HepG2 (cell line): ENCODE results near the gene RASL12. TPM values are rescaled to one million over a fixed set of nuclear protein-coding genes. Genes with fewer than 3 reads are reported as not detected.

Source experiments
- ATAC-seq: fragments of 200-7000 bp; cut with Tn5 transposase; 3 replicates; pipeline ENCODE4 v1.9.1; 2020; ENCODE audit warnings: mild to moderate bottlenecking, moderate library complexity
- BruUV-seq: library from RNA; stranded (reverse); fragments of 400-500 nt; replicated peaks from 2 replicates; lab custom pipeline; 2021; lab: Mats Ljungman, UMichigan
- CTCF ChIA-PET: fragments of 300-600 bp; formaldehyde crosslinking; extraction: SDS; loops from one replicate; lab custom pipeline; 2021; ENCODE audit warnings: low total read pairs, inconsistent platforms, low intra/inter-chr PET ratio; lab: Yijun Ruan, JAX
- POLR2A ChIA-PET: fragments of 350-600 bp; sonication (Branson Sonifier 250); formaldehyde crosslinking; loops from one replicate; lab custom pipeline; 2020; ENCODE audit warnings: antibody characterized with exemption, inconsistent platforms; lab: Yijun Ruan, JAX
- DNase-seq: peaks from one replicate; pipeline ENCODE4 v3.0.0-alpha.2; 2015; ENCODE audit warnings: low spot score
- FAIRE-seq: peaks from 3 replicates; lab custom pipeline; 2011; peaks lifted over from hg19 to GRCh38; lab: Jason Lieb, UNC
- H2AFZ ChIP-seq: one replicate; pipeline ENCODE4 v1.6.1; 2011; ENCODE audit warnings: low read length, inconsistent platforms
- H3K27ac ChIP-seq: fragments of 300-600 bp; 3 replicates; pipeline ENCODE4 v1.8.0; 2011; ENCODE audit warnings: mixed run types, mild to moderate bottlenecking, mixed read lengths, low read length, inconsistent platforms; ENCODE audit not compliant: insufficient read depth; ENCODE audit errors: extremely low read length
- H3K27me3 ChIP-seq, 2 experiments: fragments of 200-600 bp in 1 of 2; 2 replicates in 1 of 2; 3 replicates in 1 of 2; pipeline versions ENCODE4 v1.6.0 to v1.8.0; 2011; ENCODE audit warnings: low read length in 2 of 2, mild to moderate bottlenecking in 2 of 2, moderate library complexity in 2 of 2, inconsistent platforms in 1 of 2; ENCODE audit not compliant: insufficient read depth in 2 of 2, control insufficient read depth in 1 of 2
- H3K36me3 ChIP-seq, 2 experiments: fragments of 200-600 bp in 1 of 2; replicated peaks in 1 of 2; 2 replicates in 1 of 2; 3 replicates in 1 of 2; pipeline versions ENCODE4 v1.5.1 to v1.8.0; 2011; ENCODE audit warnings: low read length in 2 of 2, inconsistent platforms in 1 of 2; ENCODE audit not compliant: insufficient read depth in 2 of 2, control insufficient read depth in 1 of 2
- H3K4me1 ChIP-seq: 2 replicates; pipeline ENCODE4 v1.5.1; 2012; ENCODE audit warnings: low read length, inconsistent platforms; ENCODE audit not compliant: insufficient read depth
- H3K4me2 ChIP-seq: 2 replicates; pipeline ENCODE4 v1.6.0; 2011; ENCODE audit warnings: low read depth, low read length, inconsistent platforms
- H3K4me3 ChIP-seq, 3 experiments: fragments of 200-600 bp in 1 of 3; sonication (generic), shearing (Covaris generic) in 1 of 3; replicated peaks in 1 of 3; 2 replicates each; pipeline ENCODE4 v1.5.1; 2011 to 2016; ENCODE audit warnings: low read length in 3 of 3, inconsistent platforms in 2 of 3, low read depth in 2 of 3, mild to moderate bottlenecking in 2 of 3, control low read depth in 1 of 3, mixed read lengths in 1 of 3; ENCODE audit not compliant: insufficient read depth in 1 of 3
- H3K79me2 ChIP-seq: one replicate; pipeline ENCODE4 v1.6.1; 2011; ENCODE audit warnings: low read length, inconsistent platforms; ENCODE audit not compliant: insufficient read depth
- H3K9ac ChIP-seq: 2 replicates; pipeline ENCODE4 v1.6.0; 2011; ENCODE audit warnings: mild to moderate bottlenecking, low read depth, low read length, inconsistent platforms; ENCODE audit not compliant: insufficient read depth
- H3K9me3 ChIP-seq: 2 replicates; pipeline ENCODE4 v1.5.1; 2012; ENCODE audit warnings: mild to moderate bottlenecking, low read length
- H4K20me1 ChIP-seq: 2 replicates; pipeline ENCODE4 v1.6.0; 2011; ENCODE audit warnings: inconsistent platforms, mild to moderate bottlenecking, low read length, moderate library complexity; ENCODE audit not compliant: insufficient read depth
- DDIT3 ChIP-seq: sonication (generic); formaldehyde crosslinking; IDR thresholded peaks from 2 replicates; pipeline ENCODE4 v1.4.0; 2020; ENCODE audit warnings: mild to moderate bottlenecking, missing genetic modification reagents
- HMG20B ChIP-seq: conservative IDR thresholded peaks from 2 replicates; pipeline ENCODE4 v1.6.1; 2016; ENCODE audit warnings: missing genetic modification reagents, missing compliant biosample characterization
- KLF6 ChIP-seq: IDR thresholded peaks from 2 replicates; pipeline ENCODE4 v1.8.0; 2016; ENCODE audit warnings: missing biosample characterization, missing genetic modification reagents
- NAIF1 ChIP-seq: sonication (generic); formaldehyde crosslinking; IDR thresholded peaks from 2 replicates; pipeline ENCODE4 v1.5.0; 2020; ENCODE audit warnings: mild to moderate bottlenecking, missing genetic modification reagents, borderline replicate concordance
- RCOR2 ChIP-seq: IDR thresholded peaks from 2 replicates; pipeline ENCODE4 v1.6.1; 2016; ENCODE audit warnings: missing biosample characterization, missing genetic modification reagents
- SMAD3 ChIP-seq: sonication (generic); formaldehyde crosslinking; IDR thresholded peaks from 2 replicates; pipeline ENCODE4 v1.4.0; 2020; ENCODE audit warnings: missing genetic modification reagents
- SMARCC2 ChIP-seq: fragments of 450-650 bp; IDR thresholded peaks from 2 replicates; pipeline ENCODE4 v1.6.1; 2017; ENCODE audit warnings: antibody characterized with exemption, mild to moderate bottlenecking
- SUZ12 ChIP-seq: fragments of 150-350 bp; IDR thresholded peaks from 2 replicates; pipeline ENCODE4 v1.6.1; 2014; ENCODE audit warnings: low read depth, low read length
- ZBTB37 ChIP-seq: sonication (generic); formaldehyde crosslinking; IDR thresholded peaks from 2 replicates; pipeline ENCODE4 v1.4.0; 2020; ENCODE audit warnings: mild to moderate bottlenecking, missing genetic modification reagents
- ZBTB4 ChIP-seq: sonication (generic); formaldehyde crosslinking; IDR thresholded peaks from 2 replicates; pipeline ENCODE4 v1.4.0; 2020; ENCODE audit warnings: missing genetic modification reagents, mild to moderate bottlenecking, borderline replicate concordance
- ZC3H13 ChIP-seq: sonication (generic); formaldehyde crosslinking; IDR thresholded peaks from 2 replicates; pipeline ENCODE4 v1.8.1; 2023; ENCODE audit warnings: mild to moderate bottlenecking, missing genetic modification reagents, moderate library complexity
- ZNF30 ChIP-seq: sonication (generic); formaldehyde crosslinking; IDR thresholded peaks from 2 replicates; pipeline ENCODE4 v1.5.0; 2020; ENCODE audit warnings: mild to moderate bottlenecking, missing genetic modification reagents
- ZNF543 ChIP-seq: sonication (generic); formaldehyde crosslinking; IDR thresholded peaks from 2 replicates; pipeline ENCODE4 v1.4.0; 2020; ENCODE audit warnings: mild to moderate bottlenecking, missing genetic modification reagents
- ZNF577 ChIP-seq: sonication (generic); formaldehyde crosslinking; IDR thresholded peaks from 2 replicates; pipeline ENCODE4 v1.4.0; 2020; ENCODE audit warnings: mild to moderate bottlenecking, low read depth, missing genetic modification reagents, borderline replicate concordance
- ZNF777 ChIP-seq: sonication (generic); formaldehyde crosslinking; IDR thresholded peaks from 2 replicates; pipeline ENCODE4 v1.4.0; 2020; ENCODE audit warnings: missing genetic modification reagents
- ZNF879 ChIP-seq: sonication (generic); formaldehyde crosslinking; IDR thresholded peaks from 2 replicates; pipeline ENCODE4 v1.8.1; 2023; ENCODE audit warnings: missing genetic modification reagents
- WGBS: methylation state at CpG from one replicate; pipeline ENCODE4 v1.1.6; 2017; ENCODE audit warnings: low lambda C conversion rate; 5-methylcytosine and 5-hydroxymethylcytosine counted together
- in situ Hi-C: cut with HindIII; loops from 2 replicates; pipeline ENCODE4 v1.10.0; 2017; ENCODE audit warnings: low pct_unique_long_range_greater_than_20kb; ENCODE audit not compliant: extremely low pct_ligation_motif_present
- intact Hi-C: fragments of 100-400 bp; cut with micrococcal nuclease; formaldehyde crosslinking; loops from one replicate; pipeline ENCODE4 v1.10.0; 2022; ENCODE audit not compliant: unreplicated experiment
- polyA plus RNA-seq, 8 experiments: library from polyadenylated mRNA; depleted of rRNA in 3 of 8; stranded (reverse) in 7 of 8; unstranded in 1 of 8; fragments of >200 nt; fragmentation: Illumina TruSeq in 4 of 8; extraction: Trizol in 4 of 8; gene quantifications; 2 replicates each; pipeline versions ENCODE4 v1.2.1 to v1.2.3, GENCODE V29; 2011 to 2016; ENCODE audit warnings: low read depth in 4 of 8, missing spikeins in 1 of 8, mixed read lengths in 1 of 8; ENCODE audit not compliant: insufficient read depth in 1 of 8
- total RNA-seq, 5 experiments: library from RNA; depleted of rRNA; stranded (reverse); fragments of >200 nt; fragmentation: Illumina TruSeq; extraction: Trizol; gene quantifications; 2 replicates each; pipeline ENCODE4 v1.2.3, GENCODE V29; 2016; ENCODE audit warnings: low read depth in 1 of 5
- TF ChIP-seq, protein P1 (sequence below): sonication (generic); formaldehyde crosslinking; IDR thresholded peaks from 2 replicates; pipeline ENCODE4 v1.4.0; 2020; ENCODE audit warnings: missing genetic modification reagents, borderline replicate concordance

Gene RASL12
- total and polyA plus RNA-seq, 2 of the 13 experiments (the other 11 are each of a cell fraction or from before 2014, with no cell fraction given): 0.16 to 0.55 TPM

GRCh38 chr15:65038836-65039235 is 29.0 kb downstream of the RASL12 start:
- H4K20me1 ChIP-seq: no peaks in the 10 kb centered on the region
- in situ Hi-C loops: loop anchor here (10.0 kb wide), 2 partner anchors 46 to 256 kb away; partner anchors contain the start of gene RNU5A-1

More at GRCh38 chr15:65038836-65039235, 29.0 kb downstream of the RASL12 start:
- H3K4me1 ChIP-seq: peaks cover 70% of the 10 kb centered on the region
- intact Hi-C loops: loop anchor here (10.0 kb wide), 1 partner anchor 146 kb away; the partner anchor contains the start of gene CLPX
- H3K27ac ChIP-seq: no peak overlapping the region
- no peaks in the 10 kb centered on the region for H3K27me3 ChIP-seq
- H3K4me3 ChIP-seq: no peak overlapping the region
- no peaks in the 10 kb centered on the region for H3K36me3 ChIP-seq
- no peak overlapping the region for H3K9ac ChIP-seq
- no peaks in the 10 kb centered on the region for H3K9me3 ChIP-seq
- POLR2A ChIA-PET: no interaction called here
- no peak overlapping the region for H3K4me2 ChIP-seq
- 94% methylated on average over 5 of the region's 5 CpGs for WGBS
- TF ChIP-seq ZNF777 (CRISPR knock-in tag): no peak
- no peak for TF ChIP-seq ZNF543 (CRISPR knock-in tag)
- no peak for TF ChIP-seq SMAD3 (CRISPR knock-in tag)
- TF ChIP-seq HMG20B (CRISPR knock-in tag): no peak
- TF ChIP-seq SMARCC2: no peak
- no peak for TF ChIP-seq ZNF577
- TF ChIP-seq ZBTB37 (CRISPR knock-in tag): no peak
- TF ChIP-seq NAIF1 (CRISPR knock-in tag): no peak
- TF ChIP-seq ZC3H13 (CRISPR knock-in tag): no peak
- TF ChIP-seq ZNF30 (CRISPR knock-in tag): no peak
- TF ChIP-seq ZBTB4 (CRISPR knock-in tag): no peak
- TF ChIP-seq ZNF879 (CRISPR knock-in tag): no peak
- TF ChIP-seq KLF6 (CRISPR knock-in tag): no peak
- no peak for TF ChIP-seq SUZ12
- TF ChIP-seq, protein P1, sequence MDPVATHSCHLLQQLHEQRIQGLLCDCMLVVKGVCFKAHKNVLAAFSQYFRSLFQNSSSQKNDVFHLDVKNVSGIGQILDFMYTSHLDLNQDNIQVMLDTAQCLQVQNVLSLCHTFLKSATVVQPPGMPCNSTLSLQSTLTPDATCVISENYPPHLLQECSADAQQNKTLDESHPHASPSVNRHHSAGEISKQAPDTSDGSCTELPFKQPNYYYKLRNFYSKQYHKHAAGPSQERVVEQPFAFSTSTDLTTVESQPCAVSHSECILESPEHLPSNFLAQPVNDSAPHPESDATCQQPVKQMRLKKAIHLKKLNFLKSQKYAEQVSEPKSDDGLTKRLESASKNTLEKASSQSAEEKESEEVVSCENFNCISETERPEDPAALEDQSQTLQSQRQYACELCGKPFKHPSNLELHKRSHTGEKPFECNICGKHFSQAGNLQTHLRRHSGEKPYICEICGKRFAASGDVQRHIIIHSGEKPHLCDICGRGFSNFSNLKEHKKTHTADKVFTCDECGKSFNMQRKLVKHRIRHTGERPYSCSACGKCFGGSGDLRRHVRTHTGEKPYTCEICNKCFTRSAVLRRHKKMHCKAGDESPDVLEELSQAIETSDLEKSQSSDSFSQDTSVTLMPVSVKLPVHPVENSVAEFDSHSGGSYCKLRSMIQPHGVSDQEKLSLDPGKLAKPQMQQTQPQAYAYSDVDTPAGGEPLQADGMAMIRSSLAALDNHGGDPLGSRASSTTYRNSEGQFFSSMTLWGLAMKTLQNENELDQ (CRISPR knock-in tag): no peak
- no peak for TF ChIP-seq DDIT3 (CRISPR knock-in tag)
- no peak for TF ChIP-seq RCOR2 (CRISPR knock-in tag)
- FAIRE-seq (no peak), DNase-seq (no peak), ATAC-seq (no peak)
- CTCF ChIA-PET: no interaction called here
- no peak overlapping the region for H2AFZ ChIP-seq
- no TSS peak for BruUV-seq
- H3K79me2 ChIP-seq: no peaks in the 10 kb centered on the region
